SU-DHL-6 (cell line): ENCODE data around the gene PDE4B.

Source experiments
- CTCF ChIP-seq: fragments of 200-600 bp; sonication (generic); IDR thresholded peaks from one replicate; pipeline ENCODE4 v1.5.1; 2017; ENCODE audit warnings: antibody characterized with exemption, mild to moderate bottlenecking, low read length, moderate library complexity; ENCODE audit not compliant: insufficient read depth, poor library complexity, severe bottlenecking
- EZH2phosphoT487 ChIP-seq: fragments of 200-600 bp; sonication (generic), shearing (Covaris generic); conservative IDR thresholded peaks from 2 replicates; pipeline ENCODE4 v1.6.1; 2018; ENCODE audit warnings: mild to moderate bottlenecking, antibody characterized with exemption, low read length, moderate library complexity, mixed read lengths

DNA sequence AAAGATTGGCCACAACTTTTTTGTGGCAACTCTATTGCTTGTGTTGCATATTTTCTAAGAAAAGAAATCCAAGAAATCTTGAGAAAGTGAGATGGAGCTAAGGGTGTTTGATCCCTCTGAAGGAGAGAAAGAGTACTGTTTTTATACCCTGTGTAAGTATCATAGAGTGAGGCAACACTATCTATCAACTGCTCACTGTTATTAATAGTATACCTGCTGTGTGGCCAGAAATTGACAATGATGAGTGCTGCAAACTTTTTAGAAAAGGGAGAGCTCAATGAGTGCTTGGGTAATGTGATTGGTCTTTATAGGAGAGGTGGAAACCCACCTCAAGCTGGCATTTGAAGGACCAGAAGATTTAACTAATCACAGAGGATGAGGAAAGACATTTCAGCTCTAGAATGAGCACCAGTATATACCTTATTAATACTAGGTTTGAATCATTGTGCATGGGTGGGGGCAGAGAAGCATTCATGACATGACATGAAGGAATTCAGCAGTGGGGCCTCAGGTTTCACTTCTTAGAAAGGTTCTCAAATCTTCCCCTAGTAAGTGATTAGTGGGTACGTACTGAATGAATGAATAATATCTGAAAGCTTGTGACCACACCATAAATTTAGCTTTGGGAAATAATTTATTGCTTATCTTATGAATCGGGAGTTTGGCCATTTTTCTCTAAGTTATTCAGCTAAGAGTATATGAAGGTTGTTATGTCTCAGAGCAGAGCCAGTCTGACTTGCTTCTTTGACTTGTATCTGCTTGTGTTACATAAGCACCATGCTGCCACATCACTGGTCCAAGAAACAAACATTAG lies 572.1 kb downstream of the PDE4B start:
- no peak for TF ChIP-seq EZH2phosphoT487
- TF ChIP-seq CTCF: no peak
